HG03280 (cell line): ENCODE results near the gene PSD2.

Source experiments
- ATAC-seq: cut with Tn5 transposase; IDR thresholded peaks from one replicate; pipeline ENCODE4 v1.9.1; 2021; ENCODE audit warnings: mild to moderate bottlenecking, moderate library complexity; ENCODE audit not compliant: unreplicated experiment

The PSD2 gene

DNA sequence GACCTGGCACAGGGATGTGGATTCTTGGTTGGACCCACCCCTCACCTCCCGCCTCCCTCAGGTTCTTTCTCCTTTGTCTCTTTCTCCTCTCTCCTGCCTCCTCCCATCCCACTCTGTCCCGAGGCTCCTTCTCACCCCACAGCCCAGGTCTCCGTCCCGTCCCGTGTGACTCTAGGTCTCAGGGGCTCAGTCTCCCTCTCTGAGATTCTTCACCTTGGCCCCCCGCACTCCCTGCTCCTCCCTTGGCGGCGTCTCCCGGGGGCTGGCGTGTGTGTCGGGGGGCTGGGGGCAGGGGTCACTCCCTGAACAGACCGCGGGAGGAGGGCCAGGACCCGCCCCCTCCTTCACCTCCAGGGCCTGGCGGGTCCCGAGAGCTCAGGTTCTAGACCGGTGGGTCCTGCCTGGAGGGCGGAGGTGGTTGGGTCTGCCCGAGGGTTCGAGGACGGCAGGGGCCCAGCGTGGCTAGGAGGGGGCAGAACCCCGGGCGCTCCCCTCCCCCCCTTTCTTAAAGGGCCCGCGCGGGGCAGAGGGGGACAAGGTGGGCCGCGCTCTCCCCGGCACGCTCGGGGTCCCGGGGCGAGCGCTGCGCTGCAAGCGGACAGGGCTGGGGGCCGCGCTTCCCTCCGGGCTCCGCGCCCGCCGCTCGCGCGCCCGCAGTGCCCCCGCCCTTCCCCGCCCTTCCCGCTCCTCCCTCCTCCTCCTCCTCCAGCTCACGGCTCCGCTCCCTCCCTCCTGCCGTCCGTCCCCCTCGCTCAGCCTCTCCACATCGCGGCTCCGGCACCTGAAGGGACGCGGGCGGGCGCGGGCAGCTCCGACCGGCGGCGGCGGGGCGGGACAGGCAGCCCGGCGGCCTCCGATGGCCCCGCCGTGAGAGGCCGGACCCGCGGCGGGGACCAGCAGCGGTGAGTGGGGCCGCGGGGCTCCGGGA lies at the start of gene PSD2:
TSS of gene PSD2 (plus strand) at position 735 of the 928 bp plus-strand sequence. CDS start 13,633 bp downstream, outside the sequence.
- no peak for ATAC-seq

DNA sequence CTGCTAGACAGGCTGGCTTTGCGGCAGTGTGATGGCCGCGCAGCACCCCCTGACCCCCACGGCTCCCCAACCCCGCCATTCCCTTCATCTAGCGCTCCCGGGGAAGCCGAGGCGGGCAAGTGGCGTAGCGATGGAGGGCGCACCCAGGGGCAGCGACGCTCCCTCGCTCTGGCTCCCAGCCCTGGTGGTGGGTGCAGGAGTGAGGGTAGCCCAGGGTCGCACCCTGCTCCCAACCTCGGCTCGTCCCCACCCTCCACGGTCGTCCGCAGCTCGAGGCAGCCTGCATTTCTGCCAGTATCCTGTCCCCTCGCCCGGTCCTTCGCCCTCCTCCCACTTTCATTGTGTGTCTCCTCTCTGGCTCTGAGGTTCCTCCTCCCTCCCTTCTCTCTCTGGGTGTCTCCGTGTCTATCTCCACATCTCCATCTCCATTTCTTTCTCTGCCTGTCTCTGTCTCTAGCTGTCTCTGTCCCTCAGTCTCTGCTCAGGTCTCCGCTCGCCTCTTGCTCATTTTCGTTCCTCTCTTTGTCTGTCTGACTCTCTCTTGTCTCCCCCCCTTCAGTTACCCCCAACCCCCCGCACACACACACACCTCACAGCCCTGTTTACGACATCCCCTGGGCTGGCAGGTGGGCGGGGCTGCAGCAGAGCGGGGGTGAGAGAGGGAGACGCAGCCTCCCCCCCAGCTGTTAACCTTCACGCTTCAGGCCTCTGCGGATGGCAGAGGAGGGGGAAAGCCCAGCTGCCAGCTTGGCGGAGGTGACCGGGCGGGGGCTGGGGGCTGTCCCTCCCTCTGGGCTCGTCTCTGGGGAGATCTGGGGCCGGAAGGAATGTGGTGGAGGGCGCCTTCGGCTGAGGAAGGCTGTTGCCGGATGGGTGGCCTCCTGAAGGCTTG lies 48.7 kb upstream of the PSD2 start:
- ATAC-seq, result peak; percentile 33

GRCh38 chr5:139747583-139748504 lies 47.8 kb upstream of the PSD2 start:
- ATAC-seq, result peak; percentile 17

- ATAC-seq, result no peak
Observed at GRCh38 chr5:139748505-139748826, 47.1 kb upstream of the PSD2 start.

DNA sequence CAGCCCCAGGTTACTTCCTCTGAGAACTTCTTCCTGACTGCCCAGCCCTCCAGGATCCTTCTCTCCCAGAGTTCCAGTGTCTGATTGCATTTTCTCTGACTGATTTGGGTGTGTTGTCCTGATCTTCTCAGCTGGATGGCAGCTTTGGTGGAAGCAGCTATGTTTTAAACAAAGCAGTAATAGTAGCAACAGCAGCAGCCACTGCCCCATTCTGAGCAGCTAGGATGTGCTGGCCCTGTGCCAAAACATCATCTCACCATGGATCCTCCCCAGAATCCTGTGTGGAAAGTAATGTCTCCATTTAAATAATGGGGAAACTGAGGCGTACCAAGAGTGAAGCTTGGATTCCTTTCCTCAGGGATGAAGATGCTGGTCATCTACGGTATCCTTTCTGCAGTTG lies 46.4 kb upstream of the PSD2 start:
- ATAC-seq, result no peak

DNA sequence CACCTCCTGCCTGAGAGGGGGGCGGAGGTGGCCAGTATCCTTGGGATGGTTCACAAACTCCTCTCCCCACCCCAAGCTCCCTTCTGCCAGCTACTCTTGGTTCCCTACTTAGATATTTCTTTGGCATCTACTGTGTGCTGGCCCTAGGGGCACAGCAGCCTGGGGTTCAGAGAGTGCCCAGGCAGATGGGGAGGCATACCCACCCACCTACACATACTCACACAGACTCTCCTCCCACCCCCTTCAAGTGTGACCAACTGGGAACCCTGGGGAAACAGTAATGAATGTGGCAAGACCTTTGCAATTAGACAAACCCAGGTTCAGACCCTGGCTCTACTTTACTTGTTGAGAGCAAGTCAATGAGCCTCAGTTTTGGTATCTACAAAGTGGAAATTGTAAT lies 44.4 kb upstream of the PSD2 start:
- no peak for ATAC-seq

DNA sequence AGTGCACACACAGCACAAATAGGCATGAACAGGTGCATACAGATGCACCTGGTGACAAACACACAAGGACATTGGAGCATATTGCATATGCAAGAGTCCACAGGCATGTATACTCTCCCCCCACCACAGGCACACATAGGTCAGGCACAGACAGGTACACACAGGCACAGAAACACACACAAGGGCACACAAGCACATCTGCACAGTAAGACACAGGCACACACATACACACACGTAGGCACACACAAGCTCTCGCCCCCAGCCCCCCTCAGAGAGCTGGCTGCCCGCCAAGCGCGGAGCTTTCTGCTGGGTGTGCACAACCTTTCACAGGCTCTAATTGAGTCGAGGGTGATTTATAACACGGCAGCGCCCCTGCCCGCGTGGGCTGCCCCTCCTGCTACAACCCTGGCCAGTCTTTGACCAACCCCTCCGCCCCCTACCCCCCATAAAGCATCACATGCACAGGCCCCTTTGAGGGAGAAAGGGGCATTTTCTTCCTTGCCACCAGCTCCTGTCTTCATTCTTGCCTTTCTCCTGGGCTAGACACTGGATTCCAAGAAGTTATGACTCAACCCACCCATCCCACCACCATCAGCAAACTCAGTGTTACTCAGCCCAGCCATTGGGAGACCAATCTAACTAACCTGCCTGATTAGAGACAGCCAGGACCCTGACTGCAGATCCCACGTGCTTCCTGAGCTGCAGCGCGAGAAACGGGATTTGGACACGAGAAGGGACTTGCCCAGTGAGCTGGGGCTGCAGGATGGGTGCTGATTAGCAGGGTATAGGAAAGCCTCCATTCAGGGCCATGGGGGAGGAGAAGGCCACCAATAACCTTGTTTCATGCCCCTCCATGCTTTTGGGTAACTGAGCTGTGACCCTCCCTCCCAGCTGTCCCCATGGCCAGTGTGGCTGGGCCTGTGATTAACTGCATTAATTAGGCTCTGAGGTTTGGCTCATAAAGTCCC lies 42.8 kb upstream of the PSD2 start:
- no peak for ATAC-seq

- ATAC-seq, result no peak
Observed at GRCh38 chr5:139755892-139756671, 39.5 kb upstream of the PSD2 start.

GRCh38 chr5:139756971-139757370 lies 38.6 kb upstream of the PSD2 start:
- ATAC-seq, result no peak

DNA sequence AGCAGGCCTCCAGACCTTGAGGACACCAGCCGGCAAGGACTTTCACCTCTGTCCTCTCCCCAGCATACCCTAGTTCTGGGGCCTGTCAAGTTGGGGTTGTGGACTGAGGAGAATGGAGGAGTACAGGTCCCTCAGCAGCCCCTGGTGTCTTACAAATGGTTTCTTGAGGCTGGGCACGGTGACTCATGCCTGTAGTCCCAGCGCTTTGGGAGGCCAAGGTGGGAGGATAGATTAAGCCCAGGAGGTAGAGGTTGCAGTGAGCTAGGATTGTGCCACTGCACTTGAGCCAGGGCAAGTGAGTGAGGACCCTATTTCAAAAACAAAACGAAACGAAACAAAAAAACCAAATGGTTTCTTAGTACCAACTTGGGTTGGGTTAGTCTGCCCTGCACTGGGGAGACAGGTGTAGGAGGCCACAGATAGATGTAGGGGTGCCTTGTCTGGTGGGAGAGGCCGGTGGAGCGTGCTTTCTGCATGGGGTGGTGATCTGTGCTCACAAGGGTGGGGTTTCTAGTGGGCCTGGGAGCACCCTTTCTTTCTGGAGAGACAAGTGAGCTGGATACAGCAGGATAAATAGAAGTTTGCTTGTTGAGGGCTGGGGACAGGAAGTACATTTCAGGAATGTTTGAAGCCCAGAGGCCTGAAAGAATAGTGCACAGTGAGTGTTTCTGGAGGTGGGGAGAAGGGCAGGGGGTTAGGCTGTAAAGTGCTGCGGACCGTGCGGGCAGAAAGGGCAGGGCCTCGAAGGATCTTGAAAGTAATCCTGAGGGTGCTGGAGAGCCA lies 37.7 kb upstream of the PSD2 start:
- no peak for ATAC-seq

DNA sequence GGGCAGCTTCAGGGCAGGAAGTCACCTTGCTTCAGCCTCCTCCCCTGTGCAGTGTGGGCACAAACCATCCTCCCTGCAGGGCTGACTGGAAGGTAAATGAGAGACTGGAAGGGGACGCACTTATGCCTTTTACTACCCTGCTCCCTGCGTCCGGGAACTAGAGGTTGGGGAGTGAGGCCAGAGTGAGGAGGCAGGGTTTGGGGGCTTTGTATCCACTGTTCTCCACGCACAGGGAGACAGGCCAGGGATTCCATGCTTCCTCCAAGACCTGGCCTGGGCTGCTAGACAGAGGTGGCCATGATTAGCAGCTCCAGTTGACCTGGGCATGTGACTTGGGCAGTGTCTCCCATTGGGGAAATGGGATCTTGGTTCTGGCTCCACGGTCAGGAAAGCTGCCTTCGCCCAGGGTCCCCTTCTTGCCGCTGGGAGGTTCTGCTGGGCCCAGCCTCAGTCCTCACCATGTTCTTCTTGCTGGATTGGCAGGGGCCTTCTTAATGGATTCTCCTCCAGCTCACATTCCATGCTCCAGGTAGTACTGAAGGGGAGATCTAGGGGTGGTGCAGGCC lies 37.0 kb upstream of the PSD2 start:
- ATAC-seq, result no peak

GRCh38 chr5:139759219-139759721 lies 36.3 kb upstream of the PSD2 start:
- no peak for ATAC-seq

DNA sequence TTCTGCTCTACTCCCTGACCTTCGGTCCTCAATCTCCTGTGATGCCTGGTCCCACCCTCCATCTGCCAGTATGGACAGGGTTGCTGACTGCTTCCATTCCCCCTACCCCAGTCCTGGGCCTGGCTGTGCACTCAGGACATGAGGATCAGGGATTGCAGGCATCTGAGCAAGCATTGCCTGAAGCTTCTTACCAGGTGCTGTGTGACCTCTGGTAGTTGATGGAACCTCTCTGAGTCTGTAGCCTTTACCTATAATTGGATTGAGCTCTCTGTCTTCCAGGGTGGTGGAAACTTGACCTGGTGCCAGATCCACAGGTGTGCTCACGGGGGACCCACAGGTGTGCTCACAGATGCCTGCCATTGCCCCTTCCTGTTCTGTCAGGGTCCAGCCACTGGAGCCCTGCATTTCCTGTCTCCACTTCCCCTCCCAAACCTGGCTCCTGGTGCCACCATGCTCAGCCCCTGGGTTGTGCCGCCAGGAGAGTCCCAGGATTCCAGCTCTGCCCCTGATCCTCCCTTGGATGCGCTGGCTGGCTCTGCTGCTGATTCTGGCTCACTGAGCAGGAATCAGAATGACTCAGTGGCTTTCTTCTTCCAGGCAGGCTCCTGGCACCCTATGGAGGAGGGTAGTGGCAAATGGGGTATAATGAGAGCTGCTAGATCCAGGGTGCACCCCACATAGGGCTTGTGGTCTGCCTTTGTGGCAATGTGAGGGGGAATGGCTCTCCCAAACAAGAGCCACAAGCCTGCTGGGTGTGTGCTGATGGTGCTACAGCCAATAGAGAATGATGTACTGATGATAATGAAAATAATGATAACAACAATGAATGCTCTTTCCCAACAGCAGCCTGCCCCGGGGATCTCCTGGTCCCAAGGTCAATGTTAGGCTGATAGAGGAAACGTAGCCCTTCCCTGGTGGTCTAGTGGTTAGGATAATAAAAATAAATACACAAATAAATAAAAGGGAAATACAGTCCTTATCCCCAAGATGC lies 35.2 kb upstream of the PSD2 start:
- no peak for ATAC-seq

- no peak for ATAC-seq
Observed at GRCh38 chr5:139761057-139761450, 34.6 kb upstream of the PSD2 start.

DNA sequence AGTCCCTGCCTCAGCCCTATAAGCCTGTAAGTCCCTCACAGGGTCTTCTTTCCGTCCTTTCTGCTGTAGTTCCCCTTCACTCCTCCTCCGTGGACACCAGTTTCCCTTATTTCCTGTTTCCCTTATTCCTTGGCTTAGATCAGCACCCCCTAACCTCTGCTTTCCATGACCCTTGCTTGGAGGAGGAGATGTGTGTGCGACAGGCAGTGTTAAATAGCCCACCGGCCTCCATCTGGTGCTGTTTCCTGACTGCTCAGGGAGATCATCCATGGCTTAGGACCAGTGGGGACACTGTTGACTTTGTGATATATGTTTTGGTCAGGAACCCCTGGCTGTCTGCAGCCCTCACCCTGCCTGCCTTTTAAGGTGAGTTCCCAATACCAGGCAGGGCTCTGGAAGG lies 34.1 kb upstream of the PSD2 start:
- ATAC-seq, result no peak

DNA sequence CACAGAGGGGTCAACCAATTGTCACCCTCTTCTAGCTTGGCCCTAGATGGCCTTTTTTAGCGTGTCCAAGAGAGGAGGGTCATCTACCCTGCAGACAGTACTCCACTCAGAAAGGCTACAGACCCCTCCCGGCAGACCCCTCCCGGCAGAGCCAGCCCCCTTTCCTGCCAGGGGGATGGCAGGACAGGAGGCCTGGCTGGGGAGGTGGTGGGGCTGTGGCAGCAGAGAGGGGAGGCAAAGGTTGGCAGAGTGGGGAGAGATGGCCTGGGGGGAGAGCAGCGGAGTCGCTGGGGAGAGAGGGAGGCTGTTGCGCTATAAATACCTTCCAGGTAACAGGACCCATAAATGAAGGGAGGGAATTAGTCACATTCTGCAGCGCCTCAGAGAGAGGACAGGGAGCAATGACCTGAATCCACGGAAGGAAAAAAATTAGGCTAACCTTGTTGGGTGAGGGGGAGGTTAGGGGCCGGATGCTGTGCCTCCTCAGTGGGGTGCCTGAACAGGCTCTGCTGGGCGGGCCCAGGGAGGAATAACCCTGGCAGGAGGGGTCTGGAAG lies 32.9 kb upstream of the PSD2 start:
- no peak for ATAC-seq
